OCI-LY3 (cell line): ENCODE data around the gene HUS1.

Source experiments
- H2AFZ ChIP-seq: fragments of 200-600, 300-600 bp; shearing (Covaris generic); 2 replicates; pipeline ENCODE4 v1.6.0; 2014; ENCODE audit warnings: antibody characterized with exemption, low read depth, low read length
- H3K27ac ChIP-seq: fragments of 200-600, 300-600 bp; sonication (generic); 2 replicates; pipeline ENCODE4 v1.5.1; 2014; ENCODE audit warnings: mild to moderate bottlenecking, low read length, moderate library complexity, mixed read lengths
- H3K27me3 ChIP-seq: fragments of 200-600, 300-600 bp; sonication (generic); 2 replicates; pipeline ENCODE4 v1.6.1; 2014; ENCODE audit warnings: low read depth, low read length, mixed read lengths
- H3K36me3 ChIP-seq: fragments of 200-600, 300-600 bp; sonication (generic); replicated peaks from 2 replicates; pipeline ENCODE3; 2014; ENCODE audit warnings: low read depth, low read length, mixed read lengths
- H3K4me1 ChIP-seq: fragments of 300-600, 200-600 bp; sonication (generic); 2 replicates; pipeline ENCODE4 v1.6.1; 2014; ENCODE audit warnings: low read length, mixed read lengths
- H3K4me2 ChIP-seq: fragments of 200-600, 300-600 bp; sonication (generic); 2 replicates; pipeline ENCODE4 v1.6.1; 2014; ENCODE audit warnings: low read length, mixed read lengths
- H3K4me3 ChIP-seq: fragments of 300-600, 200-600 bp; sonication (generic); 2 replicates; pipeline ENCODE4 v1.5.1; 2014; ENCODE audit warnings: antibody characterized with exemption, mild to moderate bottlenecking, low read length, moderate library complexity
- H3K79me2 ChIP-seq: fragments of 300-600, 200-600 bp; shearing (Covaris generic); 2 replicates; pipeline ENCODE4 v1.6.1; 2014; ENCODE audit warnings: mild to moderate bottlenecking, low read length, mixed read lengths
- H3K9ac ChIP-seq: fragments of 300-600, 200-600 bp; shearing (Covaris generic); 2 replicates; pipeline ENCODE4 v1.6.0; 2014; ENCODE audit warnings: mild to moderate bottlenecking, low read length, moderate library complexity
- H3K9me3 ChIP-seq: fragments of 200-600, 300-600 bp; shearing (Covaris generic); 2 replicates; pipeline ENCODE4 v1.6.1; 2014; ENCODE audit warnings: low read length, mixed read lengths; ENCODE audit not compliant: insufficient read depth
- H4K20me1 ChIP-seq: fragments of 200-600, 300-600 bp; sonication (generic); 2 replicates; pipeline ENCODE4 v1.6.1; 2016; ENCODE audit warnings: low read length, mixed read lengths; ENCODE audit not compliant: insufficient read depth
- CTCF ChIP-seq: fragments of 200-600, 300-600 bp; sonication (generic); IDR thresholded peaks from 2 replicates; pipeline ENCODE4 v1.5.1; 2014; ENCODE audit warnings: antibody characterized with exemption, low read length, low read depth
- EZH2phosphoT487 ChIP-seq: fragments of 200-600 bp; shearing (Covaris generic); IDR thresholded peaks from 2 replicates; pipeline ENCODE4 v1.6.1; 2018; ENCODE audit warnings: antibody characterized with exemption, mixed run types, low read depth

Gene HUS1

GRCh38 chr7:47979145-47979831 is at the start of gene HUS1:
TSS of gene HUS1 (minus strand) at chr7:47979615. CDS start at chr7:47979519, 96 bp downstream.
- Histone ChIP-seq H3K9ac (peak within 1 kb of the TSS; percentile 96), H4K20me1 (no peaks in the 10 kb centered on the region), H3K4me2 (peak within 1 kb of the TSS; percentile 93), H3K79me2 (peaks cover 13% of the 10 kb centered on the region), H3K9me3 (no peaks in the 10 kb centered on the region), H2AFZ (peak within 1 kb of the TSS; percentile 76), H3K4me3 (peak within 1 kb of the TSS; percentile 98), H3K36me3 (peaks cover 32% of the 10 kb centered on the region), H3K27ac (peak within 1 kb of the TSS; percentile 79), H3K4me1 (peaks cover 12% of the 10 kb centered on the region), H3K27me3 (no peaks in the 10 kb centered on the region; the same call in 1 of the 2 replicates)
- TF ChIP-seq EZH2phosphoT487 = no peak
- TF ChIP-seq CTCF = no peak

- no peaks in the 10 kb centered on the region for H3K9me3 ChIP-seq
- no peaks in the 10 kb centered on the region for H3K79me2 ChIP-seq
- no peak within 1 kb of the TSS for H2AFZ ChIP-seq
- no peak within 1 kb of the TSS for H3K9ac ChIP-seq
- TF ChIP-seq EZH2phosphoT487 (no peak), CTCF (no peak)
- H4K20me1 ChIP-seq = no peaks in the 10 kb centered on the region
- H3K27ac ChIP-seq = no peak within 1 kb of the TSS
- H3K4me1 ChIP-seq = no peaks in the 10 kb centered on the region
- H3K4me3 ChIP-seq = no peak within 1 kb of the TSS
- H3K27me3 ChIP-seq = peaks cover 22% of the 10 kb centered on the region
- H3K4me2 ChIP-seq = no peak within 1 kb of the TSS
- H3K36me3 ChIP-seq = no peaks in the 10 kb centered on the region
These were observed 49.5 kb upstream of the HUS1 start, which contains the start of gene SUN3 for GRCh38 chr7:48028938-48029337. TSS of gene SUN3 (minus strand) at chr7:48029107. CDS start at chr7:48028938, 169 bp downstream.

GRCh38 chr7:48025624-48026023 is 46.2 kb upstream of the HUS1 start:
- peaks cover 22% of the 10 kb centered on the region for H3K27me3 ChIP-seq
- no peak overlapping the region for H3K27ac ChIP-seq
- no peak overlapping the region for H3K9ac ChIP-seq
- no peak overlapping the region for H2AFZ ChIP-seq
- H3K4me2 ChIP-seq = no peak overlapping the region
- no peaks in the 10 kb centered on the region for H4K20me1 ChIP-seq
- no peaks in the 10 kb centered on the region for H3K9me3 ChIP-seq
- H3K4me3 ChIP-seq = no peak overlapping the region
- TF ChIP-seq CTCF (no peak), EZH2phosphoT487 (no peak)
- H3K4me1 ChIP-seq = no peaks in the 10 kb centered on the region
- no peaks in the 10 kb centered on the region for H3K79me2 ChIP-seq
- no peaks in the 10 kb centered on the region for H3K36me3 ChIP-seq

- Histone ChIP-seq H3K4me3 (no peak overlapping the region), H3K27ac (no peak overlapping the region), H3K4me2 (no peak overlapping the region), H3K36me3 (no peaks in the 10 kb centered on the region), H3K79me2 (no peaks in the 10 kb centered on the region), H3K4me1 (no peaks in the 10 kb centered on the region), H3K9ac (no peak overlapping the region), H2AFZ (no peak overlapping the region), H3K27me3 (no peaks in the 10 kb centered on the region), H3K9me3 (no peaks in the 10 kb centered on the region), H4K20me1 (no peaks in the 10 kb centered on the region)
- no peak for TF ChIP-seq EZH2phosphoT487
- no peak for TF ChIP-seq CTCF
These were observed 38.3 kb upstream of the HUS1 start for GRCh38 chr7:48017674-48018073.
